DND-41 (cell line): ENCODE results near the gene HMCN1.

Source experiments
- ATAC-seq: fragments of 200-7000 bp; cut with Tn5 transposase; 3 replicates; pipeline ENCODE4 v1.9.1; 2021; ENCODE audit warnings: low read depth; ENCODE audit not compliant: insufficient read depth
- DNase-seq: peaks from one replicate; pipeline ENCODE4 v3.0.0-alpha.2; 2020
- H2AFZ ChIP-seq: 2 replicates; pipeline ENCODE4 v1.6.0; 2012; ENCODE audit warnings: low read depth, low read length
- H3K27ac ChIP-seq: 2 replicates; pipeline ENCODE4 v1.5.1; 2012; ENCODE audit warnings: low read length, inconsistent platforms
- H3K27me3 ChIP-seq: fragments of 200-600 bp; sonication (generic); 2 replicates; pipeline ENCODE4 v1.6.0; 2012; ENCODE audit warnings: low read length, mild to moderate bottlenecking, inconsistent platforms; ENCODE audit not compliant: insufficient read depth, poor library complexity
- H3K36me3 ChIP-seq: 2 replicates; pipeline ENCODE4 v1.5.1; 2012; ENCODE audit warnings: low read length, inconsistent platforms; ENCODE audit not compliant: insufficient read depth
- H3K4me1 ChIP-seq: 2 replicates; pipeline ENCODE4 v1.5.1; 2012; ENCODE audit warnings: mild to moderate bottlenecking, low read length; ENCODE audit not compliant: insufficient read depth
- H3K4me2 ChIP-seq: 2 replicates; pipeline ENCODE4 v1.6.0; 2012; ENCODE audit warnings: mild to moderate bottlenecking, moderate library complexity, low read length, inconsistent platforms; ENCODE audit not compliant: insufficient read depth
- H3K4me3 ChIP-seq, 2 experiments: fragments of 200-600 bp in 1 of 2; shearing (Covaris generic) in 1 of 2; 2 replicates each; pipeline ENCODE4 v1.5.1; 2012 to 2016; ENCODE audit warnings: inconsistent platforms in 2 of 2, low read length in 2 of 2, mild to moderate bottlenecking in 2 of 2, low read depth in 1 of 2, moderate library complexity in 1 of 2
- H3K79me2 ChIP-seq: 2 replicates; pipeline ENCODE4 v1.6.0; 2012; ENCODE audit warnings: low read length, inconsistent platforms; ENCODE audit not compliant: insufficient read depth
- H3K9ac ChIP-seq: 2 replicates; pipeline ENCODE4 v1.6.0; 2012; ENCODE audit warnings: low read depth, mild to moderate bottlenecking, inconsistent platforms, low read length, moderate library complexity
- H3K9me3 ChIP-seq: 2 replicates; pipeline ENCODE4 v1.5.1; 2012; ENCODE audit warnings: low read length, moderate library complexity, mild to moderate bottlenecking, inconsistent platforms; ENCODE audit not compliant: insufficient read depth, severe bottlenecking
- H4K20me1 ChIP-seq: 2 replicates; pipeline ENCODE4 v1.6.0; 2012; ENCODE audit warnings: low read length; ENCODE audit not compliant: insufficient read depth
- CTCF ChIP-seq: IDR thresholded peaks from 2 replicates; pipeline ENCODE4 v1.5.1; 2012; ENCODE audit warnings: borderline replicate concordance, low read length, moderate library complexity, mild to moderate bottlenecking; ENCODE audit not compliant: poor library complexity, severe bottlenecking; ENCODE audit errors: extremely low read depth
- EZH2 ChIP-seq: IDR thresholded peaks from 3 replicates; pipeline ENCODE4 v1.6.1; 2012; ENCODE audit warnings: borderline replicate concordance, low read depth, mild to moderate bottlenecking, moderate library complexity, low read length, inconsistent platforms; ENCODE audit not compliant: severe bottlenecking

Gene HMCN1

DNA sequence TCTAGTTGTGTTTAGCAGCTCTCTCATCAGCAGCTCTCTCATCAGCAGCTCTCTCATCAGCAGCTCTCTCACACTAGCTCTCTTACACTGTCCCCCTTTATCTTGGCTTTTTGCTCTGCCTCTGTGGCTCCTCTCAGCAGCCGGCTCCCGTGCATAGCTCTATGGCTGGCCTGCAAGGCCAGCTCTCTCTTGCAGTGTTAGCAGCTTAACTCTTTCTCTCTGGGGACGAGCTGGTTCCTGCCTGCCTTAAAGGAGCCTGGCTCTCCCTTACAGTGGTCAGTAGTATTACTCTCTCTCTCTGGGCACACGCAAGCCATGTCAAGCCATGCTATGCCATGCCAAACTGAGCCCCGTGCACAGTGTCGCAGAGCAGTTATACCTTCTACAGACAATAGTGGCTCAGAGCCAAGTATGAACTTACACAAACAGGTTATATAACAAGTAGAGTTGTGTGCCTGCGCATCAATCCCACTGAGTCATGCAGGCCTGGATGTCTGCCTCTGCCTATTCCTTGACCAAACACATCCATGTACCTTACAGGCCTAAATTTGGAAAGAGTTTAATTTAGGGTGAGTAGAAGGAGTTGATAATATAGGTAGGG, 345.0 kb downstream of the HMCN1 start:
- no peak overlapping the region for H3K27ac ChIP-seq
- ATAC-seq = no peak
- no peak overlapping the region for H3K4me2 ChIP-seq

DNA sequence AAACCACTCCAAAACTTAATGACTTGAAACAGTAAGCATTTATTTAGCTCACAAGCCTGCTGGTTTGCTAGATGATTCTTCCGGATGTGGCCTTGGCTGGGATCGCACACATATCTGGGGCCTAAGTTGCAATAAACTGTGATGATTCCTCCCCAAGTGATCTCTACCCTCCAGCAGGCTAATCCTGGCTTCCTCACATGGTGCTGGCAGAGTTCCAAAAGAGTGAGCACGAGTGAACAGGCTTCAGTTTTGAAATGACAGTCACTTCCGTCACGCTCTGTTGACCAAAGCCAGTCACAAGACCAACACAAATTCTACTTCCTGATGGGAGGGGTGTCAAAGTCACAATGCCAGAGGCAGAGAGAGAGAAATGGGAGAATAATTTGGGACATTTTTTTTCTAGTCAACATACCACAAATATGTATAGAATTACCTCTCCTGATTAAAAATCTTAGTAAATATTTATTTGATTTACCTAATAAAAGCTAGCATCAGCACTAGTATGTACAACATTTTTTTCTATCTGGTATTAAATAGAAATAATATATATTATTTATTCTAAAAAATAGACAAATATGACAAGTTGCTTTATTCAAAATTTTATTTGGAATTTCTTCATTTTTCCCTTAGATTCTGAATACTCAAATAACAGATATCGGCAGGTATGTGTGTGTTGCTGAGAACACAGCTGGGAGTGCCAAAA, 348.2 kb downstream of the HMCN1 start:
- H3K9ac ChIP-seq = no peak overlapping the region
- H3K4me3 ChIP-seq = no peak overlapping the region
- H3K4me2 ChIP-seq = no peak overlapping the region
- H2AFZ ChIP-seq = no peak overlapping the region
- H3K36me3 ChIP-seq = no peaks in the 10 kb centered on the region
- H3K9me3 ChIP-seq = no peaks in the 10 kb centered on the region
- no peaks in the 10 kb centered on the region for H3K79me2 ChIP-seq
- no peak overlapping the region for H3K27ac ChIP-seq
- no peaks in the 10 kb centered on the region for H3K4me1 ChIP-seq
- no peaks in the 10 kb centered on the region for H4K20me1 ChIP-seq
- DNase-seq = no peak
- no peak for ATAC-seq
- no peaks in the 10 kb centered on the region for H3K27me3 ChIP-seq
- TF ChIP-seq CTCF (no peak), EZH2 (no peak)

More for the DNA sequence above, 345.0 kb downstream of the HMCN1 start:
- no peak for DNase-seq
- H2AFZ ChIP-seq = no peak overlapping the region
- H3K4me3 ChIP-seq = no peak overlapping the region
- H3K36me3 ChIP-seq = no peaks in the 10 kb centered on the region
- no peaks in the 10 kb centered on the region for H4K20me1 ChIP-seq
- no peaks in the 10 kb centered on the region for H3K27me3 ChIP-seq
- H3K79me2 ChIP-seq = no peaks in the 10 kb centered on the region
- H3K9me3 ChIP-seq = no peaks in the 10 kb centered on the region
- no peak overlapping the region for H3K9ac ChIP-seq
- TF ChIP-seq CTCF (no peak), EZH2 (no peak)
- H3K4me1 ChIP-seq = no peaks in the 10 kb centered on the region

DNA sequence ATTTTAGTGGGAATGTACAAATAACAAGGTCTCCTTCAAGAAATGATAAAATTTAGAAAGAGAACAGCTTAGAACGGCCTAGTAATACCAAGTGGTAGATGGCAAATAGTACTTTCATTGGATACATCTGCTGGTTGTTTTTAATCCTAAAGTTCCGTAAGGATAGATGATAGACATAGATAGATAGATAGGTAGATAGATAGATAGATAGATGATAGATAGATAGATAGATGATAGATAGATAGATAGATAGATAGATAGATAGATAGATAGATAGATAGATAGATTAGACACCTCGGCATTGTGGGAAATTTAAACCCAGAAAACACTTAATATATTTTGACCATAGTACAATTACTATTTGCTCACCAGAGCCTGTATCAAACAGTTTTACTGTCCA, 352.4 kb downstream of the HMCN1 start:
- H3K27me3 ChIP-seq = no peaks in the 10 kb centered on the region
- no peaks in the 10 kb centered on the region for H3K9me3 ChIP-seq
- H3K4me3 ChIP-seq = no peak overlapping the region
- no peak overlapping the region for H3K9ac ChIP-seq
- no peaks in the 10 kb centered on the region for H4K20me1 ChIP-seq
- H2AFZ ChIP-seq = no peak overlapping the region
- no peaks in the 10 kb centered on the region for H3K79me2 ChIP-seq
- H3K4me1 ChIP-seq = no peaks in the 10 kb centered on the region
- TF ChIP-seq CTCF (no peak), EZH2 (no peak)
- no peaks in the 10 kb centered on the region for H3K36me3 ChIP-seq
- no peak overlapping the region for H3K27ac ChIP-seq
- ATAC-seq = no peak
- no peak overlapping the region for H3K4me2 ChIP-seq
- no peak for DNase-seq
